Measurements from ENCODE around the gene ZNF688.

DNA sequence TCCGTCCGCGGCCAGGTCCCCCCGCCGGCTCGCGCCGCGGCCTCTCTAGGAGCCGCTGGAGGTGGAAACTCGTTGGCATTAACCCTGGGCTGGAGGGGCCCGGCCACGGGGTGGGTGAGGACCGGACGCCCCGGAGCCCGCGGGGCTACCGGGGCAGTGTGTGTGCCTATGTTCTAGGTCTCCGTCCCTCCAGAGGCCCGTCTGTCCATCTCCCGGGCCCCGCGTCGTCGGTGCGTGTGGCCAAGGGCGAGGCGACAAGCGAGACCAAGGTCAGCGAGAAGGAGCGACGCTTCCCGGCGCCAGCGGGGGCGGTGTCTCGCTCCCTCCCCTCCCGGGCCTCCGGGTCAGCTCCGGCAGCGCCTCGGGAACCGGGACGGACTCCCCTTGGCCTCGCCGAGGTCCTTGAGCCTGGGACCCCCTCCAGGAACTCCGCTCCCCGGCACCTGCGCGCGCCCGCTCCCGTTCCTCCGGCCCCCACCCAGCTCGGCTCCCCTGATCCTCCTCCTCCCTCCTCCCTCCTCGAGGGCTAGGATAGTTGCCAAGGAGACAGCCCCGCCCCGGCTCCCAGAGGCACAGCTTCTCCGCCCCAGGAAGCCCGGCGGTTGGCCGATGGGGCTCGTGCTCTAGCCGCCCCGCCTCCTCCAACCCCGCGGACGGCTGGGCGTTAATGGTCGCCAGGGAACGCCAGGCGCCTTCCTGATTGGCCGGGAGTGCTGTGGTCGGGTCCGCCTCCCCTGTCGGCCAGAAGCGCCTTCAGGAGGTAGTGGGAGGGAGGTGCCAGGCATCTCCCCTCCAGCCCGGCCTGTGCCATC, 44.5 kb downstream of the ZNF688 start:
- TF ChIP-seq, protein P1, sequence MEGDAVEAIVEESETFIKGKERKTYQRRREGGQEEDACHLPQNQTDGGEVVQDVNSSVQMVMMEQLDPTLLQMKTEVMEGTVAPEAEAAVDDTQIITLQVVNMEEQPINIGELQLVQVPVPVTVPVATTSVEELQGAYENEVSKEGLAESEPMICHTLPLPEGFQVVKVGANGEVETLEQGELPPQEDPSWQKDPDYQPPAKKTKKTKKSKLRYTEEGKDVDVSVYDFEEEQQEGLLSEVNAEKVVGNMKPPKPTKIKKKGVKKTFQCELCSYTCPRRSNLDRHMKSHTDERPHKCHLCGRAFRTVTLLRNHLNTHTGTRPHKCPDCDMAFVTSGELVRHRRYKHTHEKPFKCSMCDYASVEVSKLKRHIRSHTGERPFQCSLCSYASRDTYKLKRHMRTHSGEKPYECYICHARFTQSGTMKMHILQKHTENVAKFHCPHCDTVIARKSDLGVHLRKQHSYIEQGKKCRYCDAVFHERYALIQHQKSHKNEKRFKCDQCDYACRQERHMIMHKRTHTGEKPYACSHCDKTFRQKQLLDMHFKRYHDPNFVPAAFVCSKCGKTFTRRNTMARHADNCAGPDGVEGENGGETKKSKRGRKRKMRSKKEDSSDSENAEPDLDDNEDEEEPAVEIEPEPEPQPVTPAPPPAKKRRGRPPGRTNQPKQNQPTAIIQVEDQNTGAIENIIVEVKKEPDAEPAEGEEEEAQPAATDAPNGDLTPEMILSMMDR (IDR thresholded peaks at IDR 0.05) = peak in 4 of 6 experiments; percentile 39 to 56 (median 52)
- TF ChIP-seq POLR2A (IDR thresholded peaks at IDR 0.05) = peak; percentile 73 to 85
